GM21515 (cell line): Measurements from ENCODE around the gene CTNNA3.
A peak's percentile ranks its signal among the peaks of the same experiment; 100 is the strongest.
"Not testable (repeated sequence)": the region's sequence is repeated elsewhere in the genome, so short reads cannot be mapped to it uniquely, and the experiment has no call there.

Source experiments
- ATAC-seq: cut with Tn5 transposase; IDR thresholded peaks from one replicate; pipeline ENCODE4 v1.9.1; 2021; ENCODE audit not compliant: unreplicated experiment

CTNNA3 gene

DNA sequence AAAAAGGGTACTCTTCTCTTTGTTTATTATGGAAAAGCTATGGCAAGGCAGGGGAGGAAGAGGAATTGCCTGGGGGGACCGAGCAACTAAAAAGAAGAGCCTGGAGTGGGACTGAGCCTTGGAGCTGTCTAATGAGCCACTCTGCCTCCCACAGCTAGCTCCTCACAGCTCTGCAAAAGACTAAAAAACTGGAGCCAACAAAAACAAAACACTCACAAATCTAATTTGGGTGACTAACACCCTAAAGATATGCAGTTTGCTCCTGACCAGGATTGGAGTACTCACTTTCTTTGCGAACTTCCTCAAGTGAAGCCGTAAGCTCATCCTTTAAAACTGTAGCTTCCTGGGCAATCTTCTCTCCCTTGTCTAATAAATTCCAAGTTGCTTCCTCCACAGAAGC lies 89.4 kb downstream of the CTNNA3 start:
- ATAC-seq, result no peak

DNA sequence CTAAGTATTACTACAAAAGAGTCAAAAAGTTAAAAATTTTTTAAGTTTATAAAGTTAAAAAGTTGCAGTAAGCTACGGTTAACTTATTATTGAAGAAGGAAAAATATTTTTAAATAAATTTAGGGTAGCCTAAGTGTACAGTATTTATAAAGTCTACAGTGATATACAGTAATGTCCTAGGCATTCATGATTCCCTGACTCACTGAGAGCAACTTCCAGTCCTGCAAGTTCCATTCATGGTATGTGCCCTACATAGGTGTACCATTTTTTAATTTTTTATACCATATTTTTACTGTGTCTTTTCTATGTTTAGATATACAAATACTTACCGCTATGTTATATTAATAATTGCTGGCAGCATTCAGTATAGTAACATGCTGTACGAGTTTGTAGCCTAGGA lies 92.3 kb downstream of the CTNNA3 start:
- ATAC-seq, result no peak

DNA sequence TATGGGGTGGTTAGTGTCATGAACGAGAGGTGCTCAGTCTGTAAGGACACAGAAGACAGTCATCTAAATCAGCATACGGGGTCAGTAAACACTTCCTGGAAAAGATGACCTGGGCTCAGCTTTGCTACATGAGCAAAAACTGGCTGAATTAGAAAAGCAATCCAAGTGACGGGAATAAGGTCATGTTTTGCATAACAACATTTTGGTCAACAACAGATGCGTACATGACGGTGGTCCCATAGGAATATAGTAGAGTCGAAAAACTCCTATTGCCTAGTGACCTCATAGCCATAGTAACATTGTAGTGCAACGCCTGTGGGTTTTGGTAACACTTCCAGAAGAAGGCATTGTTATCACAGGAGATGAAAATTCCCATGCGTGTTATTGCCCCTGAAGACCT lies 92.9 kb downstream of the CTNNA3 start:
- ATAC-seq, result no peak

DNA sequence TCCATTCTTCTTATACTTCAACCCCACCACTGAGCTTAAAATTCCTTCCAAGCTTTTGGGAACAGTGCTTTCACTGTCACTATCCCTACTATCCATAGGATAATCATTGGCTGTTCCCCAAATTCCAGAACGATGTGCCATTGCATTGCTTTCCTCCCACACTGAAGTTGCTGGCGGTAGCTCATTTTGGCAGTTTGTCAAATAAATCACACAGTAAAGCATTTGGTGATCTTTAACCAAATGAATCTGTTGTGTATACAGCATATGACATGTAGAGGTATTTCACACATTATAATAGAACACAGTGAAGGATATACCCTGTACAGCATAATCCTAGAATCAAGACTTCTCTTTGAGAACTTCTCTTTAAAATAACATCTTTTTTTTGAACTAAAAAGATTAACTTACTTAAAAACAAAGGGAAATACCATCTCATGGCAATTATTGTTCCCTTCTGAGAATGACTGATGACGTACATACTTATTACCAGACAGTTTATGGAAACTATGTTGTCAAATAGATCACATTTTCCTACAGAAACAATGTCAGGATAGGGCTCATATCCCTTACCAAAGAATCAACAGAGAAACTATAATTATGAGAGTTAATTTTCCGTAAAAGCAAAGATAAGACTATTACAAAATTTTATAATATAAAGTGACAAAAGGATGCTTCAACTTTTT lies 93.6 kb downstream of the CTNNA3 start:
- ATAC-seq, result no peak

DNA sequence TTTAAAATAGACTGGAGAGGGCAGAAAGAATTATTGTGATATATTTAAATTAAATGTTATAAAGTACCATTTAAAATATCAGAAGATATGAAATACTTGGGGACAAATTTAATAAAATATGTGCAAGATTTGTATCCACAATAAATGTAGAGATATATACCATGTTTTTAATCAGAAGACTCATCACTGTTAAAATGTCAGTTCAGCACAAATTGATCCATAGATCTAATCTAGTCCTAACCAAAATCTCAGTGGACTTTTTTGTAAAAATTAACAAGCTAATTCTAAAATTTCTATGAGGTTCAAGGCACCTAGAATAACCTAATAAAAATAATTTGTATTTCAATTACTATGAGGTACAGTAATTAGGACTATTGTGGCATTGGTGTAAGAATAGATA lies 96.4 kb downstream of the CTNNA3 start:
- no peak for ATAC-seq

DNA sequence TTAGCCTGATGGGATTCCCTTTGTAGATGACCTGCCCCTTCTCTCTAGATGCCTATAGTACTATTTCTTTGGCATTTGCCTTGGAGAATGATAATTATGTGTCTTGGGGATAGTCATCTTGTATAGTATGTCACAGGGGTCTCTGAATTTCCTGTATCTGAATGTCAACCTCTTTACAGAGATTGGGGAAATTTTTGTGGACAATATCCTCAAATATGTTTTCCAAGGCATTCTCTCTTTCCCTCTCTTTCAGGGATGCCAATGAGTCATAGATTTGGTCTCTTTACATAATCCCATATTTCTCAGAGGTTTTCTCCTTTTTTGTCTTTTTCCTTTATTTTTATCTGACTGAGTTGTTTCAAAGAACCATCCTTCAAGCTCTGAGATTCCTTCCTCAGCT lies 99.4 kb downstream of the CTNNA3 start:
- no peak for ATAC-seq

DNA sequence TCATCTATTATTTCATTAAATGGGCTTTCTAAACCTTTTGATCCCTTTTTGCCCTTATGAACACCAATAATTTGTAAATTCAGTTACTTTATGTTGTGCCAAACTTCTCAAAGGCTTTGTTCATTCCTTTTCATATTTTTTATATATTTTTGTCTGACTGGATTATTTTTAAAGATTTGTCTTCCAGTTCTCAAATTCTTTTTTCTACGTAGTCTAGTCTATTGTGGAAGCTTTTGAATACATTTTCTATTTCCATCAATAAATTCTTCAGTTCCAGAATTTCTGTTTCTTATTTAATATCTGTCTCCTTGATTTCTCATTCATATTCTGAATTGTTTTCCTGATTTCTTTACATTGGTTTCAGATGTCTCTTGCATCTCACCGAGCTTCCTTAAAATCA lies 108.2 kb downstream of the CTNNA3 start:
- no peak for ATAC-seq

DNA sequence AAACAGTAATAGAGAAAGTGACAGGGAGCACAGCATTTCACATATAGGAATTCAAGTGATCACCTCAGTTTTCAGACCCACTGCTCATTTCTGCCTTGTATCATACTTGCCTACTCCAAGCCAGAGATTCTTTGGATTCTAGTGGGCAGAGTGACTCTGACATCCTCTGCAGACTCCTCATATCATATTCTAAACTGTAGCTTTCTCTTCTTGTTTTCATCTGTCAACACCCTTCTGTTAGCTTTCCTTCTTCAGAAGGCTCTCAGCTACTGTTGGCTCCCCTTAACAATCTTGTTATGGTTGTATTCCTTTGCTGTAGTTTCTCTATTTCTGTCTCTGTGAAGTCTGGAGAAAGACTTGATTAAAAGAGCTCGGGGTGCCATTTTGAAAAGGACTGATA lies 120.5 kb downstream of the CTNNA3 start:
- no peak for ATAC-seq

DNA sequence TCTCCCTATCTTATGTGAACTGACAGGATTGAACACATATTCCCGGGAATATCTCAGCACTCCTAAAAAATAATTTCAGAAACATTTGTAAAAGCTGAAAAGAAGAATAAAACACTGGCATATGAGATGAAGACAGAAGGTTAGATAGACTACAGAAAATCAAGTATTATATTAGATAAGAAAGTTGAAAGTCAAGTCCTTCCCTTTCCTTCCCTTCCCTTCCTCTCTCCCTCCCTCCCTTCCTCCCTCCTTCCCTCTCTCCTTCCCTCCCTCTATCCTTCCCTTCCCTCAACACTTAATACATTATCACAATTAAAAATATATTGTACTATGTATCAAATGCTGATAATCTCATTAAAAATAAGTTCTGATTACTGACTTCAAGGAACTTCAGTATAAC lies 122.5 kb downstream of the CTNNA3 start:
- no peak for ATAC-seq

DNA sequence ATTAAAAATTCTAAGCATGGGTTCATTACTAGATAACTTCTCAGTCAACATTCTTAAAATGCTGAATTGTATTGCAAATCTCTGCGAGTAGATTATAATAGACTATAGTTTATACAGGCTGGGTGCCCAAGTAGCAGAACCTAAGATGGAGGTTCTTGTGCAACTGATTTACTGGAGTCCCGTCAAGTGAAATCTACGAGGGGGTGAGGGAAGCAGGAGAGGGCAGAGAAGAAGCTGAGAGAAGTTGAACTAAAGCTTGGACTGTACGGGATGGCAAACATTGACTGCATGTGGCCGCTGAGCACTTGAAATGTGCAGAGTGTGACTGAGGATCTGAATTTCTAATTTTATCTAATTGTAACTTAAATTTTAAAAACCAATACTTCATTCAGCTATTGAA lies 124.5 kb downstream of the CTNNA3 start:
- no peak for ATAC-seq

DNA sequence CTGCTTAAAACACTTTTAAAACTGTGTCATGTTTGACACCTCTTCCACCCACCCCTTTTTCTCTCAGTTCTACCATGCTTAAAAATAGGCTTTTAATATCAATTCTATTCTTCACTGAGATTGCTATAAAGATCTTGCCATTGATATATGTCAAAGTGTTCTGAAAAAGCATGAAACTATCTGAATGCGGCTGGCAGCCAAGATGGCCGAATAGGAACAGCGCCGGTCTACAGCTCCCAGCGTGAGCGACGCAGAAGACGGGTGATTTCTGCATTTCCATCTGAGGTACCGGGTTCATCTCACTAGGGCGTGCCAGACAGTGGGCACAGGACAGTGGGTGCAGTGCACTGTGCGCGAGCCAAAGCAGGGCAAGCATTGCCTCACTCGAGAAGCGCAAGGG lies 137.7 kb downstream of the CTNNA3 start:
- ATAC-seq, result not testable (repeated sequence)

DNA sequence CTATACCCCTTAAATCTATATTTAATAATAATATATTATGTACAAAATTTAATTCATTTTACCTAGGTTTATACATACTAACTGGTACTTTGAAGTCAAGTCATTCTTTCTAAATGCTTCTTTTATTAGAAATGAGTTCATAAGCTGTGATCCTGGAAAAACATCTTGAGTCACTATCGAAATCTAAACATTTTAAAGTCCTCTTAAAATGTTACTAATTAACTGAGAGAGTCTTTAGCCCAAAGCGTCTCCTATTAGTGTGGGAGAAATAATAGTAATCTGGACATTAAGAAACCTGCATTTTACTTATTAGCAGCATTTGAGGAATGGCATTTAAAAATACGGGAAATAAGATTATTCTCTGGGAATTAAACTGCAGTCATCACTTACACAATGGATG lies 142.7 kb downstream of the CTNNA3 start:
- no peak for ATAC-seq

DNA sequence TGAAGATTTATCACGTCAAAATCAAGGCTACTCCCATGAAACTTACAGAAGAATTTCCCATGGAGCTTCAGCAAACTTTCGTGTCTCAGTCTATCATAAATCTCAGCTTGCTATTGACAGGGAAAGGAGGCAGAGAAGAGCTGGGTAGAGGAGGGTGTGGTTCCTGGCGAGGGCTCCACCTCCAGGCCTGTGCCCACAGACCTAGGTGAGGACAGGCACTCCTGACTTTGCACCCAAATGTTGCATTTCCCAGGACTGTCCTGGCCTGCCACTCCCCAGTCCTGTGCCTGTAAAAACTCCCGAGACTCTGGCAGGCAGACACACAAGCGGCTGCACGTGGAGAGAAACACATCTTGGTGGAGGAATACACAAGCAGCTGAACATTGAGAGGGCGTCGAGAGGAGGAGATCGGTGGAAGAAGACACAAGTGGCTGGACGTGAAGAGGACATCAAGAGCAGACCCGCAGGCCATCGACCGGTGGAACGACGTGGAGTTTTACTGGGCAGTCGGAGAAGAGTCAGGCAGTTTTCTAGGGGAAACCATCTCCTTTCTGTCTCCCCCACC lies 145.1 kb downstream of the CTNNA3 start:
- no peak for ATAC-seq

DNA sequence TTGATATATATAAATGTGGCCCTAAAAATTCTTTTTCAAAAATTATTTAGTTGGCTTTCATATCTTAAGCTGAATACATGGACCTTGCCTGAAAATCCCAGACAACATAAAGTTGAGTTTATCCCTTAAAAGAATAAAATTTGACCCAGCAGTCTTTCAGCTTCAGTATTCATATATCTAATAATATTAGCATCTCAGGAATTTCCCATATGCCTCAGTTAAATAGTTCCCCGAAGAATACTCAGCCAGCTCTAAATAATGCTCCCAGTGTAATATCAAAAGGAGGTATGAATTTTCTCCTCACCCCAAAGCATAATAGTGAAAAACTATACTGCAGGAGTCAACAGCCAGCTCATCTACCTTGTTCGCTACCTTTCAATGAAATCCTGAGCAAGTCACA lies 145.9 kb downstream of the CTNNA3 start:
- ATAC-seq, result no peak

DNA sequence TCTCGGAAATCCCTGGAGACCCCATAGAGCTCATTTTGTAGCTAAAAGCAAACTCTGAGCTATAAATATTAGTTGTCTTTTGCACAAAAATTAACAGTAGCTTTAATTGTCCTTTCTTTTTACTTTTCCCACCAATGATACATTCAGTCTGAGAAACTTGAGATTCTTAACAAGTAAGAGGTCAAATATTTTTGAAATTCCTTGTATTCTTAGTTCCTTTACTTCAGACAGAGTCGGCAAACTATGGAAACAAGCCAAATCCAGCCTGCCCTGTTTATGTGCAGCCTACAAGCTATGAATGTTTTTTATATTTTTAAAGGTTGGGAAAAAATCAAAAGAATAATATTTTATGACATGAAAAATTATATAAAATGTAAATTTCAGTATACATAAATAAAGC lies 146.6 kb downstream of the CTNNA3 start:
- no peak for ATAC-seq

DNA sequence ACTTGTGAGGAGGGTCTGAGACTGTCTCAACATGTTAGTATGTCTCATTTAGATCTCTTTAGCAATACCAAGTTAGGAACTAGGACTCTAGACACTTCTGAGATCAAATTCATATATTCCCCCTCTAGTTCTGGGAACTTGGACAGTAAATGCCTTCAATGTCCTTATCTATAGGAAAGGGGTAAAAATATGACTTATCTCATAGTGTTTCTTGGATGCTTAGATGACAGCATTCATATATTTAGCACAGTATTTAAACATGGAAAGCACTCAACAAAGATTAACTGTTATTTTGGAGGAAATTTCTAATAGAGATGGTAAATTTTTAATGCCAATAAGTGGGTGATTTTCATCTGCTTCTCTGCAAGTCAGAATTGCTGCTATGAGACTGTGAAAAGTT lies 154.6 kb downstream of the CTNNA3 start:
- no peak for ATAC-seq

DNA sequence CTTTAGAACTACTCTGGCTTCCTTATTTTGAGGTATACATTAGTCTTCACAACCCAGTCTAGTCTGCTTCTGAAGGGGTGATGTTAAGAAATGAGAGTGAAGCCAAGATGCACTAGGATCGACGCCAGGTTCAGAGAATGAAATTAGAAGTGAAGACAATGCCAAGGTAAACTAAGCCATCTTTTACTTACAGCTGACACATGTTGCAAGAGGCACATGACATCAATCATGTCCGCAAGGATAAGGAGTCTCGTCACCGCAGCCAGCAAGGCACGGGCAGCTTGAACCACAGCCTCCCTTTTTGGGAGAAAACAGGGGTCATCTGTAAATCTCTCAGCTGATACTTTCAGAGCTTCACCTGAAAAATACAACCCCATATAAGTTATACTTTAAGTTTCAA lies 156.7 kb downstream of the CTNNA3 start:
- no peak for ATAC-seq

DNA sequence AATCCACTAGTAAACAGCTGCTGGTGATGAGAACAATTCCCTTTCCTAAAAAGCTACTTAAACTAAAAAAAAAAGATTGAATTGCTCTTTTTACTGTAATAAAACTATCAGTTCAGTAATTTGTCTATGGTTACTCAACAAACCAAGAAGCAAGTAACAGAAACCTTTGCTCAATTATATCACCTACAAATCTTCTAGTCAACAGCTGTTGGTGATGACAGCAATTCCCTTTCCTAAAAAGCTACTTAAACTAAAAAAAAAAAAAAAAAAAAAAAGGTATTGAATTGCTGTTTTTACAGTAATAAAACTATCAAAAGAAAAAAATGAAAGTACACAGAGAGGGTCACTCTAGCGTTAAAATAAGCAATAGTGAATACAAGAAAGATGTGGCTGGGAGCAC lies 158.1 kb downstream of the CTNNA3 start:
- ATAC-seq, result no peak

DNA sequence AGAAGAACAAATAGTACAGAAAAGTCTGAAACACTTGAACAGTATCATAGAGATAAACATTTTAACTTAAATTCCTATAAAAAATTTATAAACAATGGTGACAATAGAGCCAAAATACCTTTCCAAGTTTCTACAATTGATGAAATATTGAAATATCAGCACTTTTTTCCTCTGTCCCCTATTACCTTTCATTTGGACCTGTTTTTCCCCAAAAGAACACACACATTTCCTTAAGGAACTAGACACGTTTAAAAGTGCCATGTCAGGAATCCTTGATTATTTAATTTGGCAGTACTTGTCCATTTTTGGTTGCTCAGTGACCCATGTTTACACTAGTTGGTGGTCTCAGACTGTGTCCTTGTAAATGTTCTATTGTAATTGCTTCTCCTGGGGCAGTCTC lies 162.6 kb downstream of the CTNNA3 start:
- ATAC-seq, result no peak

DNA sequence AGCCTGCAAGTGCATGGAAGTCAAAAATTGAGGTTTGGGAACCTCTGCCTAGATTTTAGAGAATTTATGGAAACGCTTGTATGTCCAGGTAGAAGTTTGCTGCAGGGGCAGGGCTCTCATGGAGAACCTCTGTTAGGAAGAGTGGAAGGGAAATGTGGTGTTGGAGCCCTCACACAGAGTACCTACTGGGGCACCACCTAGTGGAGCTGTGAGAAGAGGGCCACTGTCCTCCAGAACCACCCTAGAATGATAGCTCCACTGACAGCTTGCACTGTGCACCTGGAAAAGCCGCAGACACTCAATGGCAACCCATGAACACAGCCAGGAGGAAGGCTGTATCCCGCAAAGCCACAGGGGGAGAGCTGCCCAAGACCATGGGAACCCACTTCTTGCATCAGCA lies 165.0 kb downstream of the CTNNA3 start:
- not testable (repeated sequence) for ATAC-seq

DNA sequence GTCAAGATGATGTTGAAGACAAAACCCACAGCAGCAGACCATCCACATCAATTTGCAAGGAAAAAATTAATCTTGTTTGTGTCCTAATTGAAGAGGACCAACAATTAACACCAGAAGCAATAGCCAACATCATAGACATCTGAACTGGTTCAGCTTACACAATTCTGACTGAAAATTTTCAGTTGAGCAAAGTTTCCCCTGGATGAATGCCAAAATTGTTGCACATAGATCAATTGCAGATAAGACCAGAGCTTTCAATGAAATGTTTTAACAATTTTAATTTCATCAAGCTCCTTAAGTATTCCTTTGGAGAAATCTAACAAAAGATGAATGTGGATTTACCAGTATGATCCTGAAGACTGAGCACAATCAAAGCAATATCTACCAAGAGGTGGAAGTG lies 168.6 kb downstream of the CTNNA3 start:
- ATAC-seq, result no peak

DNA sequence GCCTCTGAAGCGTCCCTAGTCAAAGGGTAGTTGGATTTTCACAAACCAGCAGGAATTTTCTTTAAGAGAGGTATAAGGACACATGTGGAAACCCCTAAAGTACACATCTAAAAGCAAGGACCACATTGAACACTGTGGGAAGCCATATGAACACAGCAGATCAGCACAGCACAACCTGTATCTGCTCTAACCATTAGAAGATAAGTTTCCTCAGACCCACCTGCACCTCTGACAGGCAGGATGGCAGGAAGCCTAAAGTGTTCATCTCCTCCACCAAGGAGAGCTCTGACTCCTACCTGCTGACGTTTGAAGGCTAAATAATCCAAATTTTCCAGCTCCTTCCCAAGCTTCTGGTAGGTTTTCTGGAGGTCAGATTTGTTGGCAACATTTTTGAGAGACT lies 174.4 kb downstream of the CTNNA3 start:
- ATAC-seq, result no peak

DNA sequence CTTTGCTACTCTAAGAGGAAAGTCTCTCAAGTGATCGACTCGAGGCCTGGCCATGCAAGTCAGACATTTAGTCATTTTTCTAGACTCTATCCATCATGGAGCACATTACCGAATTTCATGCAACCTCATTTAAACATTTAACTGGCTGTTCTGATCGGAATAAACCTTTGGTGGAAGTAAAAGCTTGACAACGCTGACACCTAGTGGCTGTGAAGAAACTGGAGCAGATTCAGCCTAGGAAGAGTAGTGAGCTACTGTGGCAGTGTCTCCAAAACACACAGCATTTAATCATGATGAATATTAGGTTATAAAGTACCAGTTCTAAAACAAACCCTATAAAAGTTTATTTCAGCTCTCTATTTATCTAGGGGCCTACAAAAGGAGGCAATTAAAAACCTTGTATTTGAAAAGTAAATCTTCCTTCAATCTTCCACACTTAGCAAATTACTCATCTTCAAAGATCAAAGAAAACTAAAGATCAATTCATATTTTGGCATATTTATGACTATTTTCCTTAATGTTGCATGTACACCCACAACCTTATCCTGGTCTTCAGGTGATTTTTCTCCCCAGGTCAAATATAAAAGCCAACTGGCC lies 175.0 kb downstream of the CTNNA3 start:
- ATAC-seq, result peak; percentile 88
